IMR-90 (cell line): ENCODE data around the gene PPIL4. TPM values are rescaled to one million over a fixed set of nuclear protein-coding genes. Genes with fewer than 3 reads are reported as not detected.

Experiments used
- ATAC-seq: fragments of 200-7000 bp; cut with Tn5 transposase; 2 replicates; pipeline ENCODE4 v1.9.1; 2020; ENCODE audit warnings: low read depth, mild to moderate bottlenecking, moderate library complexity
- BruUV-seq: library from RNA; stranded (reverse); fragments of 400-500 nt; replicated peaks from 2 replicates; lab custom pipeline; 2021; lab: Mats Ljungman, UMichigan
- CTCF ChIA-PET: fragments of 300-600 bp; formaldehyde crosslinking; extraction: SDS; loops from one replicate; lab custom pipeline; 2021; ENCODE audit warnings: antibody characterized with exemption; lab: Yijun Ruan, JAX
- POLR2A ChIA-PET: fragments of 300-600 bp; sonication (Branson Sonifier 250); formaldehyde crosslinking; loops from one replicate; lab custom pipeline; 2022; ENCODE audit warnings: antibody characterized with exemption; ENCODE audit not compliant: unreplicated experiment; lab: Charles Lee
- DNase-seq: peaks from one replicate; pipeline ENCODE4 v3.0.0; 2013
- H2AFZ ChIP-seq: replicated peaks from 2 replicates; pipeline ENCODE3; 2013; ENCODE audit warnings: low read length, mild to moderate bottlenecking; ENCODE audit not compliant: poor library complexity
- H2AK5ac ChIP-seq: 2 replicates; pipeline ENCODE4 v1.6.1; 2013; ENCODE audit warnings: low read depth, low read length, inconsistent platforms
- H2AK9ac ChIP-seq: replicated peaks from 2 replicates; pipeline ENCODE3; 2013; ENCODE audit warnings: mild to moderate bottlenecking, low read depth, low read length, moderate library complexity; ENCODE audit not compliant: poor library complexity
- H2BK120ac ChIP-seq: 2 replicates; pipeline ENCODE4 v1.6.1; 2013; ENCODE audit warnings: low read depth, low read length, inconsistent platforms
- H2BK15ac ChIP-seq: 3 replicates; pipeline ENCODE4 v1.6.1; 2013; ENCODE audit warnings: low read depth, low read length, inconsistent platforms
- H2BK20ac ChIP-seq: 2 replicates; pipeline ENCODE4 v1.6.1; 2013; ENCODE audit warnings: low read depth, mild to moderate bottlenecking, inconsistent platforms, low read length, moderate library complexity
- H2BK5ac ChIP-seq: 2 replicates; pipeline ENCODE4 v1.6.1; 2013; ENCODE audit warnings: mild to moderate bottlenecking, low read depth, low read length, inconsistent platforms; ENCODE audit not compliant: poor library complexity, severe bottlenecking
- H3K14ac ChIP-seq: replicated peaks from 2 replicates; pipeline ENCODE4 v1.6.1; 2013; ENCODE audit warnings: low read depth, low read length, inconsistent platforms
- H3K18ac ChIP-seq: 2 replicates; pipeline ENCODE4 v1.6.1; 2013; ENCODE audit warnings: low read depth, low read length, control low read depth
- H3K23ac ChIP-seq: 2 replicates; pipeline ENCODE4 v1.6.1; 2013; ENCODE audit warnings: low read depth, low read length, inconsistent platforms
- H3K27ac ChIP-seq: 2 replicates; pipeline ENCODE4 v1.5.1; 2013; ENCODE audit warnings: mild to moderate bottlenecking, control low read depth, low read length; ENCODE audit not compliant: insufficient read depth
- H3K27me3 ChIP-seq: 2 replicates; pipeline ENCODE4 v1.6.1; 2013; ENCODE audit warnings: low read length; ENCODE audit not compliant: control insufficient read depth, insufficient read depth
- H3K36me3 ChIP-seq: 2 replicates; pipeline ENCODE4 v1.6.1; 2013; ENCODE audit warnings: low read length, mixed read lengths; ENCODE audit not compliant: control insufficient read depth, insufficient read depth
- H3K4ac ChIP-seq: 2 replicates; pipeline ENCODE4 v1.6.1; 2013; ENCODE audit warnings: low read depth, low read length, inconsistent platforms
- H3K4me1 ChIP-seq: 2 replicates; pipeline ENCODE4 v1.6.1; 2013; ENCODE audit warnings: low read length, mixed read lengths; ENCODE audit not compliant: control insufficient read depth, insufficient read depth
- H3K4me2 ChIP-seq: 2 replicates; pipeline ENCODE4 v1.6.1; 2013; ENCODE audit warnings: low read depth, mild to moderate bottlenecking, control low read depth, low read length, moderate library complexity
- H3K4me3 ChIP-seq: 2 replicates; pipeline ENCODE4 v1.5.1; 2013; ENCODE audit warnings: low read depth, mild to moderate bottlenecking, control low read depth, low read length, moderate library complexity; ENCODE audit not compliant: insufficient read depth
- H3K56ac ChIP-seq: 2 replicates; pipeline ENCODE4 v1.6.1; 2013; ENCODE audit warnings: low read length, inconsistent platforms; ENCODE audit not compliant: insufficient read depth; ENCODE audit errors: extremely low read depth
- H3K79me1 ChIP-seq, 2 experiments: 2 replicates each; pipeline ENCODE4 v1.6.1; 2013; ENCODE audit warnings: low read length in 2 of 2, inconsistent platforms in 1 of 2, low read depth in 1 of 2
- H3K9ac ChIP-seq: 2 replicates; pipeline ENCODE4 v1.6.1; 2013; ENCODE audit warnings: low read depth, low read length, control low read depth
- H3K9me1 ChIP-seq: 2 replicates; pipeline ENCODE4 v1.6.1; 2013; ENCODE audit warnings: low read length, inconsistent platforms; ENCODE audit not compliant: insufficient read depth
- H3K9me3 ChIP-seq: 2 replicates; pipeline ENCODE4 v1.6.1; 2013; ENCODE audit warnings: low read length; ENCODE audit not compliant: control insufficient read depth, insufficient read depth
- H4K20me1 ChIP-seq: 2 replicates; pipeline ENCODE4 v1.6.1; 2013; ENCODE audit warnings: low read length, inconsistent platforms; ENCODE audit not compliant: insufficient read depth
- H4K5ac ChIP-seq: 2 replicates; pipeline ENCODE4 v1.6.1; 2013; ENCODE audit warnings: mild to moderate bottlenecking, low read depth, low read length, control low read depth
- H4K8ac ChIP-seq, 2 experiments: 2 replicates each; pipeline ENCODE4 v1.6.1; 2013; ENCODE audit warnings: low read depth in 2 of 2, low read length in 2 of 2, control low read depth in 1 of 2, inconsistent platforms in 1 of 2
- H4K91ac ChIP-seq: 2 replicates; pipeline ENCODE4 v1.6.1; 2013; ENCODE audit warnings: low read depth, low read length, inconsistent platforms; ENCODE audit not compliant: insufficient read depth
- BHLHE40 ChIP-seq: fragments of 150-350 bp; IDR thresholded peaks from 2 replicates; pipeline ENCODE4 v1.6.1; 2016; ENCODE audit warnings: mild to moderate bottlenecking, low read depth, low read length
- CEBPB ChIP-seq: IDR thresholded peaks from 2 replicates; pipeline ENCODE4 v1.6.1; 2012; ENCODE audit warnings: low read depth, low read length, improper control_type of control experiment
- CHD1 ChIP-seq: IDR thresholded peaks from 2 replicates; pipeline ENCODE4 v1.6.1; 2012; ENCODE audit warnings: low read depth, low read length, improper control_type of control experiment
- FOS ChIP-seq: fragments of 150-350 bp; IDR thresholded peaks from 2 replicates; pipeline ENCODE4 v1.6.1; 2016; ENCODE audit warnings: low read depth, low read length
- MAFK ChIP-seq: IDR thresholded peaks from 2 replicates; pipeline ENCODE4 v1.6.1; 2012; ENCODE audit warnings: low read depth, low read length, improper control_type of control experiment
- MAZ ChIP-seq: IDR thresholded peaks from 2 replicates; pipeline ENCODE4 v1.6.1; 2012; ENCODE audit warnings: low read depth, mild to moderate bottlenecking, low read length, improper control_type of control experiment, moderate library complexity, borderline replicate concordance
- MXI1 ChIP-seq: IDR thresholded peaks from 2 replicates; pipeline ENCODE4 v1.6.1; 2012; ENCODE audit warnings: low read depth, mild to moderate bottlenecking, low read length, moderate library complexity, borderline replicate concordance
- NFE2L2 ChIP-seq: fragments of 150-350 bp; IDR thresholded peaks from 2 replicates; pipeline ENCODE4 v1.6.1; 2016; ENCODE audit warnings: low read depth, mild to moderate bottlenecking, low read length
- POLR2A ChIP-seq: IDR thresholded peaks from 2 replicates; pipeline ENCODE4 v1.6.1; 2012; ENCODE audit warnings: mild to moderate bottlenecking, low read depth, low read length
- RAD21 ChIP-seq: IDR thresholded peaks from 2 replicates; pipeline ENCODE4 v1.6.1; 2012; ENCODE audit warnings: low read length, improper control_type of control experiment
- RCOR1 ChIP-seq: IDR thresholded peaks from 2 replicates; pipeline ENCODE4 v1.6.1; 2012; ENCODE audit warnings: mild to moderate bottlenecking, low read length, improper control_type of control experiment; ENCODE audit not compliant: insufficient replicate concordance
- RFX5 ChIP-seq: IDR thresholded peaks from 2 replicates; pipeline ENCODE4 v1.8.0; 2012; ENCODE audit warnings: low read depth, mild to moderate bottlenecking, low read length, moderate library complexity
- SMC3 ChIP-seq: fragments of 150-350 bp; IDR thresholded peaks from 2 replicates; pipeline ENCODE4 v1.6.1; 2016; ENCODE audit warnings: low read depth, mild to moderate bottlenecking, antibody characterized with exemption, low read length, moderate library complexity
- WGBS, 2 experiments: methylation state at CpG; one replicate each; pipeline versions ENCODE4 v1.1.5 to v1.1.7; 2013; ENCODE audit warnings: missing lambda C conversion rate in 2 of 2; ENCODE audit not compliant: insufficient read length in 1 of 2; ENCODE audit errors: extremely low coverage in 2 of 2; 5-methylcytosine and 5-hydroxymethylcytosine counted together
- dilution Hi-C: fragments of 300-500 bp; cut with HindIII; formaldehyde crosslinking; loops from one replicate; pipeline ENCODE4 v1.14.3; 2018; ENCODE audit warnings: low sequenced_read_pairs; ENCODE audit not compliant: unreplicated experiment
- in situ Hi-C: fragments of 300-500 bp; cut with MboI; formaldehyde crosslinking; loops from 3 replicates; pipeline ENCODE4 v1.14.3; 2019; ENCODE audit warnings: low sequenced_read_pairs, inconsistent platforms, mixed read lengths
- intact Hi-C: fragments of 100-400 bp; cut with micrococcal nuclease; formaldehyde crosslinking; loops from 2 replicates; pipeline ENCODE4 v1.10.0; 2022
- polyA plus RNA-seq, 3 experiments: library from polyadenylated mRNA; depleted of rRNA; stranded (reverse); fragments of >200 nt; gene quantifications; 2 replicates each; pipeline ENCODE4 v1.2.3, GENCODE V29; 2012; ENCODE audit warnings: low replicate concordance in 1 of 3
- total RNA-seq: library from RNA; depleted of rRNA; stranded (reverse); fragments of >200 nt; gene quantifications from 2 replicates; pipeline ENCODE4 v1.2.3, GENCODE V29; 2012
- TF ChIP-seq, protein P1 (sequence below): fragments of 150-350 bp; IDR thresholded peaks from 2 replicates; pipeline ENCODE4 v1.6.1; 2017; ENCODE audit warnings: mild to moderate bottlenecking, antibody characterized with exemption, low read length, low read depth
- TF ChIP-seq, protein P2 (sequence below): fragments of 150-350 bp; IDR thresholded peaks from 2 replicates; pipeline ENCODE4 v1.6.1; 2016; ENCODE audit warnings: low read depth, mild to moderate bottlenecking, low read length, moderate library complexity, borderline replicate concordance
- TF ChIP-seq, protein P3 (sequence below): conservative IDR thresholded peaks from 2 replicates; pipeline ENCODE4 v1.5.1; 2012; ENCODE audit warnings: mild to moderate bottlenecking, low read depth, low read length, improper control_type of control experiment

Gene PPIL4
- total and polyA plus RNA-seq, 2 of the 4 experiments (the other 2 are of a cell fraction): 10.6 to 13.3 TPM

DNA sequence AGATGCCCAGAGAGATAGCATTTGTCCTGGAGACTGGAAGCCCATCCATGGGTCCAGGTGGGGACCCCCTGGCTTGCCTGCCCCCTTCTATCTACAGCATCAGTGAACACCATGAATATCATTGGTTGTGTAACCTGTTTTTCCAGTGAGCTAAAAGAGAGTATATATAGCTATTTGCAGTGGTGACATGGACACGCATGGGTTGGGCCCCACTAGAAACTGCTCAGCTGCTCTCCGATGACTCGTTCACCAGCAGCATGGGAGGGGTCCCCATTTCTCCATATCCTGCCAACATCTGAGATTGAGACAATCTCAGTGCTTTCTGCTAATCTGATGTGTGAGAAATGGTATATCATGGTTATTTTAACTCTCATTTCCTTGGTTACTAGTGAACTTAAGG, 57.0 kb downstream of the PPIL4 start:
- no peak overlapping the region for H2BK15ac ChIP-seq
- H4K91ac ChIP-seq: no peak overlapping the region
- intact Hi-C loops: no loop called here
- no peak overlapping the region for H4K8ac ChIP-seq
- H3K4me3 ChIP-seq: no peak overlapping the region
- H3K56ac ChIP-seq: no peak overlapping the region
- H3K79me1 ChIP-seq: no peaks in the 10 kb centered on the region
- H2BK20ac ChIP-seq: no peak overlapping the region
- TF ChIP-seq POLR2A: no peak
- TF ChIP-seq, protein P1, sequence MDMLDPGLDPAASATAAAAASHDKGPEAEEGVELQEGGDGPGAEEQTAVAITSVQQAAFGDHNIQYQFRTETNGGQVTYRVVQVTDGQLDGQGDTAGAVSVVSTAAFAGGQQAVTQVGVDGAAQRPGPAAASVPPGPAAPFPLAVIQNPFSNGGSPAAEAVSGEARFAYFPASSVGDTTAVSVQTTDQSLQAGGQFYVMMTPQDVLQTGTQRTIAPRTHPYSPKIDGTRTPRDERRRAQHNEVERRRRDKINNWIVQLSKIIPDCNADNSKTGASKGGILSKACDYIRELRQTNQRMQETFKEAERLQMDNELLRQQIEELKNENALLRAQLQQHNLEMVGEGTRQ: no peak
- TF ChIP-seq RAD21: no peak
- TF ChIP-seq RFX5: no peak
- TF ChIP-seq BHLHE40: no peak
- no peak for TF ChIP-seq CEBPB
- TF ChIP-seq RCOR1: no peak
- TF ChIP-seq, protein P2, sequence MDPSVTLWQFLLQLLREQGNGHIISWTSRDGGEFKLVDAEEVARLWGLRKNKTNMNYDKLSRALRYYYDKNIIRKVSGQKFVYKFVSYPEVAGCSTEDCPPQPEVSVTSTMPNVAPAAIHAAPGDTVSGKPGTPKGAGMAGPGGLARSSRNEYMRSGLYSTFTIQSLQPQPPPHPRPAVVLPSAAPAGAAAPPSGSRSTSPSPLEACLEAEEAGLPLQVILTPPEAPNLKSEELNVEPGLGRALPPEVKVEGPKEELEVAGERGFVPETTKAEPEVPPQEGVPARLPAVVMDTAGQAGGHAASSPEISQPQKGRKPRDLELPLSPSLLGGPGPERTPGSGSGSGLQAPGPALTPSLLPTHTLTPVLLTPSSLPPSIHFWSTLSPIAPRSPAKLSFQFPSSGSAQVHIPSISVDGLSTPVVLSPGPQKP: no peak
- TF ChIP-seq SMC3: no peak
- TF ChIP-seq, protein P3, sequence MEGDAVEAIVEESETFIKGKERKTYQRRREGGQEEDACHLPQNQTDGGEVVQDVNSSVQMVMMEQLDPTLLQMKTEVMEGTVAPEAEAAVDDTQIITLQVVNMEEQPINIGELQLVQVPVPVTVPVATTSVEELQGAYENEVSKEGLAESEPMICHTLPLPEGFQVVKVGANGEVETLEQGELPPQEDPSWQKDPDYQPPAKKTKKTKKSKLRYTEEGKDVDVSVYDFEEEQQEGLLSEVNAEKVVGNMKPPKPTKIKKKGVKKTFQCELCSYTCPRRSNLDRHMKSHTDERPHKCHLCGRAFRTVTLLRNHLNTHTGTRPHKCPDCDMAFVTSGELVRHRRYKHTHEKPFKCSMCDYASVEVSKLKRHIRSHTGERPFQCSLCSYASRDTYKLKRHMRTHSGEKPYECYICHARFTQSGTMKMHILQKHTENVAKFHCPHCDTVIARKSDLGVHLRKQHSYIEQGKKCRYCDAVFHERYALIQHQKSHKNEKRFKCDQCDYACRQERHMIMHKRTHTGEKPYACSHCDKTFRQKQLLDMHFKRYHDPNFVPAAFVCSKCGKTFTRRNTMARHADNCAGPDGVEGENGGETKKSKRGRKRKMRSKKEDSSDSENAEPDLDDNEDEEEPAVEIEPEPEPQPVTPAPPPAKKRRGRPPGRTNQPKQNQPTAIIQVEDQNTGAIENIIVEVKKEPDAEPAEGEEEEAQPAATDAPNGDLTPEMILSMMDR: no peak
- no peak for TF ChIP-seq NFE2L2
- no peak for TF ChIP-seq FOS
- no peak for TF ChIP-seq CHD1
- no peak for TF ChIP-seq MAFK
- TF ChIP-seq MAZ: no peak
- TF ChIP-seq MXI1: no peak
- no peaks in the 10 kb centered on the region for H3K36me3 ChIP-seq
- dilution Hi-C loops: no loop called here
- H3K27me3 ChIP-seq: no peaks in the 10 kb centered on the region; the same call in 1 of the 2 replicates
- peak overlapping the region; percentile 19 for H2AK9ac ChIP-seq
- DNase-seq: no peak
- no peak for ATAC-seq
- in situ Hi-C loops: no loop called here
- H3K23ac ChIP-seq: no peak overlapping the region
- H4K5ac ChIP-seq: no peak overlapping the region
- H3K9ac ChIP-seq: no peak overlapping the region
- WGBS, 2 experiments: 100% methylated on average over 1 of the region's 3 CpGs; no CpG with 5 or more reads in 1 of the 2 experiments
- no peak overlapping the region for H2AK5ac ChIP-seq
- no peak overlapping the region for H3K18ac ChIP-seq
- no TSS peak for BruUV-seq
- H3K4ac ChIP-seq: no peak overlapping the region
- CTCF ChIA-PET: no interaction called here
- H2BK120ac ChIP-seq: no peak overlapping the region
- no peaks in the 10 kb centered on the region; the same call in 1 of the 2 replicates for H3K9me1 ChIP-seq
- H3K27ac ChIP-seq: no peak overlapping the region
- no peak overlapping the region for H2AFZ ChIP-seq
- POLR2A ChIA-PET: no interaction called here
- H2BK5ac ChIP-seq: no peak overlapping the region
- no peak overlapping the region for H3K4me2 ChIP-seq
- H4K20me1 ChIP-seq: no peaks in the 10 kb centered on the region
- H3K14ac ChIP-seq: no peak overlapping the region
- H3K9me3 ChIP-seq: no peaks in the 10 kb centered on the region
- peaks cover 5% of the 10 kb centered on the region; the same call in 1 of the 2 replicates for H3K4me1 ChIP-seq
